ENCODE data around the gene ATP8A2.

GRCh38 chr13:25691654-25692053, 319.9 kb downstream of the ATP8A2 start:
- TF ChIP-seq YY1 (IDR thresholded peaks at IDR 0.05; ENCODE audit: insufficient read depth, insufficient read length) (no peak), ZNF274 (IDR thresholded peaks at IDR 0.05; ENCODE audit: low read depth, low read length) (no peak), SUZ12 (IDR thresholded peaks at IDR 0.05; ENCODE audit: extremely low read depth, insufficient read depth, insufficient read length) (no peak)

All from NT2/D1 (cell line).